Measurements from ENCODE around the gene ALDH3B1.

DNA sequence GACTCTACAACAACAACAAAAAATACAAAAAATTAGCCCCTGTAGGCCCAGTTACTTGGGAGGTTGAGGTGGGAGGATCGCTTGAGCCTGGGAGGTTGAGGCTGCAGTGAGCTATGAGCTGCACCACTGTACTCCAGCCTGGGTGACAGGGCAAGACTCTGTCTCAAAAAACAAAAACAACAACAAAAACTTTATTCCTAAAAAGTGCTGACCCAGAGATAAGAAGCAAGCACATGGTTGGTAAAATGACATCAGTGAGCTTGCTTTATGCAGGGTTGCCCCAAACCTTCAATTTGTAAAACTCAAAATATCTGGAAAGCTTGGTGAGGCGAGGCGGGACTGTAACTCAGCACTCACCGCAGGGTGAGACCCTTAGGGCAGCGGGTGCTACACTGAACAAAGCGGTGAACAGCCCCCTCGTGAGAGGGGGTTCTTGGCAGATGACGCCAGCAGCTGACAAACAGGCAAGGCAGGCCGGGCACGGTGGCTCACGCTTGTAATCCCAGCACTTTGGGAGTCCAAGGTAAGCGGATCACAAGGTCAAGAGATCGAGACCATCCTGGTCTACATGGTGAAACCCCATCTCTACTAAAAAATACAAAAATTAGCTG, 25.2 kb downstream of the ALDH3B1 start:
- TF ChIP-seq, protein P1, sequence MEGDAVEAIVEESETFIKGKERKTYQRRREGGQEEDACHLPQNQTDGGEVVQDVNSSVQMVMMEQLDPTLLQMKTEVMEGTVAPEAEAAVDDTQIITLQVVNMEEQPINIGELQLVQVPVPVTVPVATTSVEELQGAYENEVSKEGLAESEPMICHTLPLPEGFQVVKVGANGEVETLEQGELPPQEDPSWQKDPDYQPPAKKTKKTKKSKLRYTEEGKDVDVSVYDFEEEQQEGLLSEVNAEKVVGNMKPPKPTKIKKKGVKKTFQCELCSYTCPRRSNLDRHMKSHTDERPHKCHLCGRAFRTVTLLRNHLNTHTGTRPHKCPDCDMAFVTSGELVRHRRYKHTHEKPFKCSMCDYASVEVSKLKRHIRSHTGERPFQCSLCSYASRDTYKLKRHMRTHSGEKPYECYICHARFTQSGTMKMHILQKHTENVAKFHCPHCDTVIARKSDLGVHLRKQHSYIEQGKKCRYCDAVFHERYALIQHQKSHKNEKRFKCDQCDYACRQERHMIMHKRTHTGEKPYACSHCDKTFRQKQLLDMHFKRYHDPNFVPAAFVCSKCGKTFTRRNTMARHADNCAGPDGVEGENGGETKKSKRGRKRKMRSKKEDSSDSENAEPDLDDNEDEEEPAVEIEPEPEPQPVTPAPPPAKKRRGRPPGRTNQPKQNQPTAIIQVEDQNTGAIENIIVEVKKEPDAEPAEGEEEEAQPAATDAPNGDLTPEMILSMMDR (conservative IDR thresholded peaks at IDR 0.05; ENCODE audit: low read depth, low read length), result no peak
- TF ChIP-seq MXI1 (IDR thresholded peaks at IDR 0.05; ENCODE audit: borderline replicate concordance, low read depth, low read length) (no peak), MAFK (IDR thresholded peaks at IDR 0.05; ENCODE audit: low read depth, low read length) (no peak), POLR2A (IDR thresholded peaks at IDR 0.05; ENCODE audit: low read depth, low read length) (no peak), CEBPB (IDR thresholded peaks at IDR 0.05; ENCODE audit: low read depth, low read length) (no peak)

All from IMR-90 (cell line).